PC-3 (cell line): ENCODE measurements around the gene NADK. TPM values are rescaled to one million over a fixed set of nuclear protein-coding genes. Genes with fewer than 3 reads are reported as not detected.

Source experiments
- ATAC-seq: fragments of 200-7000 bp; cut with Tn5 transposase; 2 replicates; pipeline ENCODE4 v1.9.1; 2020; ENCODE audit warnings: mild to moderate bottlenecking, moderate library complexity
- BruUV-seq: library from RNA; stranded (reverse); fragments of 400-500 nt; replicated peaks from 2 replicates; lab custom pipeline; 2021; lab: Mats Ljungman, UMichigan
- CTCF ChIA-PET: fragments of 300-600 bp; sonication (Branson Sonifier 250); formaldehyde crosslinking; loops from one replicate; lab custom pipeline; 2022; ENCODE audit warnings: antibody characterized with exemption; lab: Charles Lee
- POLR2A ChIA-PET: fragments of 300-600 bp; sonication (Branson Sonifier 250); formaldehyde crosslinking; loops from one replicate; lab custom pipeline; 2022; ENCODE audit warnings: antibody characterized with exemption; ENCODE audit not compliant: unreplicated experiment; lab: Charles Lee
- DNase-seq: peaks from one replicate; pipeline ENCODE4 v3.0.0-alpha.2; 2015
- H2AFZ ChIP-seq: fragments of 300-600 bp; sonication (generic); 2 replicates; pipeline ENCODE4 v1.6.0; 2016; ENCODE audit warnings: antibody characterized with exemption, low read length
- H3F3A ChIP-seq: fragments of 300-600 bp; sonication (generic); one replicate; pipeline ENCODE4 v1.6.0; 2017; ENCODE audit warnings: antibody characterized with exemption, low read length, control low read depth, mild to moderate bottlenecking; ENCODE audit not compliant: unreplicated experiment
- H3K27ac ChIP-seq: fragments of 300-600 bp; sonication (generic); 2 replicates; pipeline ENCODE4 v1.5.1; 2016; ENCODE audit warnings: mild to moderate bottlenecking, low read length
- H3K27me3 ChIP-seq: fragments of 300-600 bp; sonication (generic); 2 replicates; pipeline ENCODE4 v1.6.1; 2016; ENCODE audit warnings: low read length, mixed read lengths
- H3K36me3 ChIP-seq: fragments of 300-600 bp; sonication (generic); 2 replicates; pipeline ENCODE4 v1.6.1; 2016; ENCODE audit warnings: low read depth, mixed run types, low read length, mixed read lengths
- H3K4me1 ChIP-seq: fragments of 300-600 bp; sonication (generic); 2 replicates; pipeline ENCODE4 v1.5.1; 2016; ENCODE audit warnings: low read length; ENCODE audit not compliant: insufficient read depth
- H3K4me2 ChIP-seq: fragments of 300-600 bp; sonication (generic); 2 replicates; pipeline ENCODE4 v1.6.0; 2016; ENCODE audit warnings: low read length
- H3K4me3 ChIP-seq: fragments of 300-600 bp; sonication (generic); 2 replicates; pipeline ENCODE4 v1.5.1; 2016; ENCODE audit warnings: mild to moderate bottlenecking, low read length, mixed read lengths
- H3K79me2 ChIP-seq: fragments of 300-600 bp; sonication (generic); 2 replicates; pipeline ENCODE4 v1.6.1; 2017; ENCODE audit warnings: low read length, mixed read lengths
- H3K9ac ChIP-seq: fragments of 300-600 bp; sonication (generic); 2 replicates; pipeline ENCODE4 v1.6.0; 2016; ENCODE audit warnings: mild to moderate bottlenecking, low read length
- H3K9me2 ChIP-seq: fragments of 300-600 bp; sonication (generic); replicated peaks from 2 replicates; pipeline ENCODE4 v1.6.1; 2016; ENCODE audit warnings: mixed run types, low read length, mixed read lengths
- H3K9me3 ChIP-seq: fragments of 300-600 bp; sonication (generic); 2 replicates; pipeline ENCODE4 v1.6.1; 2016; ENCODE audit warnings: low read length, mixed read lengths
- H4K20me1 ChIP-seq: fragments of 300-600 bp; sonication (generic); 2 replicates; pipeline ENCODE4 v1.6.1; 2016; ENCODE audit warnings: low read length, mixed read lengths
- CTCF ChIP-seq: fragments of 300-600 bp; sonication (generic); conservative IDR thresholded peaks from 2 replicates; pipeline ENCODE4 v1.5.1; 2017; ENCODE audit warnings: antibody characterized with exemption, low read depth, mild to moderate bottlenecking, low read length
- EZH2 ChIP-seq: fragments of 300-600 bp; sonication (generic); IDR thresholded peaks from one replicate; pipeline ENCODE4 v1.6.1; 2017; ENCODE audit warnings: antibody characterized with exemption, mild to moderate bottlenecking, low read length; ENCODE audit not compliant: unreplicated experiment
- EZH2phosphoT487 ChIP-seq: fragments of 300-600 bp; sonication (generic); IDR thresholded peaks from 2 replicates; pipeline ENCODE4 v1.6.1; 2018; ENCODE audit warnings: mild to moderate bottlenecking, antibody characterized with exemption, low read length, borderline replicate concordance
- intact Hi-C: fragments of 100-400 bp; cut with micrococcal nuclease; formaldehyde crosslinking; loops from 2 replicates; pipeline ENCODE4 v1.9.0; 2023
- total RNA-seq: library from RNA; depleted of rRNA; stranded (reverse); fragments of >200 nt; gene quantifications from 2 replicates; pipeline ENCODE4 v1.2.3, GENCODE V29; 2014

NADK gene
- total RNA-seq, 1 experiment from 2014 or later, result 130 TPM

- BruUV-seq, result no TSS peak
- peak; percentile 53 for ATAC-seq
- no peak for TF ChIP-seq EZH2phosphoT487
- TF ChIP-seq CTCF, result peak; percentile 84
- no peaks in the 10 kb centered on the region for H3K9me2 ChIP-seq
- no peaks in the 10 kb centered on the region for H3K9me3 ChIP-seq
- peak; percentile 53 for DNase-seq
- ChIA-PET POLR2A (no interaction called here), CTCF (interaction anchor here (0.6 to 1.2 kb wide), 3 partner anchors 10 to 120 kb away, joined by 3 to 5 read pairs (median 4); no protein-coding TSS in a partner anchor)
- no peak overlapping the region for H3K9ac ChIP-seq
- H3K36me3 ChIP-seq, result peaks cover 86% of the 10 kb centered on the region
- H3K27ac ChIP-seq, result no peak overlapping the region
- H3K79me2 ChIP-seq, result no peaks in the 10 kb centered on the region
- H4K20me1 ChIP-seq, result no peaks in the 10 kb centered on the region
- no peaks in the 10 kb centered on the region for H3K27me3 ChIP-seq
- H3K4me1 ChIP-seq, result no peaks in the 10 kb centered on the region
- H2AFZ ChIP-seq, result no peak overlapping the region
- H3F3A ChIP-seq, result peaks cover 4% of the 10 kb centered on the region
- no peak overlapping the region for H3K4me3 ChIP-seq
- H3K4me2 ChIP-seq, result no peak overlapping the region
- intact Hi-C loops, result loop anchor here (1.0 kb wide), 1 partner anchor 117 kb away; no protein-coding TSS in a partner anchor
These were observed 10.6 kb upstream of the NADK start for GRCh38 chr1:1788646-1789431.

GRCh38 chr1:1788136-1788535 lies 9.9 kb upstream of the NADK start:
- Histone ChIP-seq H3K9me2 (no peaks in the 10 kb centered on the region), H3K27me3 (no peaks in the 10 kb centered on the region), H2AFZ (no peak overlapping the region), H3K4me1 (peaks cover 5% of the 10 kb centered on the region), H3K36me3 (peaks cover 79% of the 10 kb centered on the region), H3F3A (peaks cover 6% of the 10 kb centered on the region), H3K27ac (no peak overlapping the region), H3K79me2 (no peaks in the 10 kb centered on the region), H3K9ac (no peak overlapping the region), H3K9me3 (no peaks in the 10 kb centered on the region), H3K4me3 (no peak overlapping the region), H4K20me1 (no peaks in the 10 kb centered on the region), H3K4me2 (no peak overlapping the region)
- BruUV-seq, result no TSS peak
- ChIA-PET CTCF (interaction anchor here (1.2 kb wide), 1 partner anchor 118 kb away, joined by 3 read pairs; no protein-coding TSS in a partner anchor), POLR2A (no interaction called here)
- no peak for ATAC-seq
- no peak for DNase-seq
- TF ChIP-seq CTCF, result no peak
- TF ChIP-seq EZH2, result no peak
- no peak for TF ChIP-seq EZH2phosphoT487
- intact Hi-C loops, result no loop called here
